Adrenal gland (tissue), 5 donors: ENCODE measurements around the gene KCTD20.

Source experiments
- CTCF ChIP-seq, 6 experiments: fragments of 450-650 bp in 4 of 6; fragments of 200-600 bp in 2 of 6; sonication (generic) in 1 of 6; IDR thresholded peaks; 1 replicate in 5 of 6; 2 replicates in 1 of 6; pipeline versions ENCODE4 v1.5.1 to v1.8.0; 2016 to 2021; ENCODE audit warnings: antibody characterized with exemption in 6 of 6, mild to moderate bottlenecking in 2 of 6, moderate library complexity in 1 of 6
- POLR2A ChIP-seq, 2 donors: fragments of 450-650 bp; IDR thresholded peaks; one replicate each; pipeline ENCODE4 v1.6.1; 2017; ENCODE audit warnings: antibody characterized with exemption in 2 of 2, mild to moderate bottlenecking in 2 of 2, moderate library complexity in 1 of 2
- donor health status: DM: no; HTN: no; CAD: no.

DNA sequence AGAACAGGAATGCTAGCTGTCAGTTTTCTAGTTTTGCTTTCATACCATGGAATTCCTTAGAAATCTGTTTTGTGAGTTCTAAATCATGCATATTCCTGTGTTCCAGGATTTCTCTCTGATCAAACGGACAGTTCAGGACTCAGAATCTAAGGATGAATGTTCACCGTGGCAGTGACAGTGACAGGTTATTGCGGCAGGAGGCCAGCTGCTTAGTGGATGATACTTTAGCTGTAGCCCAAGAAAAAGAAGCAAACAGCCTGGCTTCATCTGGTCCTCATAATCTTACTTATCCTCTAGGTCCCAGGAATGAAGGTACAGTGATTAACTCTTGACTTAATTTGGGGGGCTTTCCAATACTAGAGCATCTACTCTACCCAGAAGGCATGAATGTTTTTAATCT is 27.1 kb downstream of the KCTD20 start:
- no peak for TF ChIP-seq CTCF (IDR thresholded peaks at IDR 0.05)
- no peak for TF ChIP-seq POLR2A (IDR thresholded peaks at IDR 0.05)
